Measurements from ENCODE around the gene PAFAH2.

GRCh38 chr1:26044971-26045721, 47.3 kb upstream of the PAFAH2 start:
- TF ChIP-seq, protein P1, sequence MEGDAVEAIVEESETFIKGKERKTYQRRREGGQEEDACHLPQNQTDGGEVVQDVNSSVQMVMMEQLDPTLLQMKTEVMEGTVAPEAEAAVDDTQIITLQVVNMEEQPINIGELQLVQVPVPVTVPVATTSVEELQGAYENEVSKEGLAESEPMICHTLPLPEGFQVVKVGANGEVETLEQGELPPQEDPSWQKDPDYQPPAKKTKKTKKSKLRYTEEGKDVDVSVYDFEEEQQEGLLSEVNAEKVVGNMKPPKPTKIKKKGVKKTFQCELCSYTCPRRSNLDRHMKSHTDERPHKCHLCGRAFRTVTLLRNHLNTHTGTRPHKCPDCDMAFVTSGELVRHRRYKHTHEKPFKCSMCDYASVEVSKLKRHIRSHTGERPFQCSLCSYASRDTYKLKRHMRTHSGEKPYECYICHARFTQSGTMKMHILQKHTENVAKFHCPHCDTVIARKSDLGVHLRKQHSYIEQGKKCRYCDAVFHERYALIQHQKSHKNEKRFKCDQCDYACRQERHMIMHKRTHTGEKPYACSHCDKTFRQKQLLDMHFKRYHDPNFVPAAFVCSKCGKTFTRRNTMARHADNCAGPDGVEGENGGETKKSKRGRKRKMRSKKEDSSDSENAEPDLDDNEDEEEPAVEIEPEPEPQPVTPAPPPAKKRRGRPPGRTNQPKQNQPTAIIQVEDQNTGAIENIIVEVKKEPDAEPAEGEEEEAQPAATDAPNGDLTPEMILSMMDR (conservative IDR thresholded peaks at IDR 0.05; ENCODE audit: low read depth, low read length) = no peak
- TF ChIP-seq EZH2 (IDR thresholded peaks at IDR 0.05; ENCODE audit: borderline replicate concordance, low read depth, low read length, poor library complexity, severe bottlenecking) = no peak

Data from A673 (cell line).